HG03196 (cell line): ENCODE results near the gene USP40.

Experiments
- ATAC-seq: cut with Tn5 transposase; IDR thresholded peaks from one replicate; pipeline ENCODE4 v1.9.1; 2021; ENCODE audit not compliant: unreplicated experiment

USP40 gene

DNA sequence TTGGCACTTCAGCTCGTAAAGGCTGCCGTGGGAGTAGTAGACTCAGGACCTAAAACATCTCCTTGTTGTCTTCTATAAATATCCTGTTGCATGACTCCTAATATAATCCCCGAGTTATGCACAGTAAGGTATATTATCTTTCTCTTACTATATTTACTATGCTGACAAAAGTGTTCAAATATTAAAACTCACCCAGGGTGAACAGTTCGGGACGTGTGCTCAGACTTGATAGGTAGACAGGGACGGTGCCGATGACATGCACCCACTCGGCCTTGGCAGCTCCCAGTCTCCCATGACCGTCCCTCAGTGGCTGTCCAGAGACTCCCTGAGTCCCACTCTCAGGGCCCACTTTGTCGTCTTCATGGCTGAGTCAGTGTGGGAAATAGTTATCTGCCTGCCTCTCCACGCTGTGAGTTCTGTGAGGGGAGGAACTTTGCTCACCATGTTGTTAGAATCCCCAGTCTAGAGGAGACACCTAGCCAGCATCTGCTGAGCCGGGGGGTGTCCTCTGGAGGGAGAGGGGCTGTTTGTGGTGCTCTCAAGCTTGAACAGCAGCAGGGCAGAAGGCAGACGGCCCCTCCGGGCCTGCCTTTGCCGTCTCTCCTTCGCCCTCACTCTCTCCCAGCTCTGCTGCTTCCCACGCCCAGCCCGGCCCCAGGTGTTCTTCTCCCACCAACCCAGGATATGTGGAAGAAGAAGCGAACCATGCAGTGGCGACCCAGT lies 137.2 kb downstream of the USP40 start:
- no peak for ATAC-seq

GRCh38 chr2:233428438-233428837 lies 138.1 kb downstream of the USP40 start:
- no peak for ATAC-seq

- no peak for ATAC-seq
Measured at GRCh38 chr2:233428008-233428407, 138.6 kb downstream of the USP40 start.

DNA sequence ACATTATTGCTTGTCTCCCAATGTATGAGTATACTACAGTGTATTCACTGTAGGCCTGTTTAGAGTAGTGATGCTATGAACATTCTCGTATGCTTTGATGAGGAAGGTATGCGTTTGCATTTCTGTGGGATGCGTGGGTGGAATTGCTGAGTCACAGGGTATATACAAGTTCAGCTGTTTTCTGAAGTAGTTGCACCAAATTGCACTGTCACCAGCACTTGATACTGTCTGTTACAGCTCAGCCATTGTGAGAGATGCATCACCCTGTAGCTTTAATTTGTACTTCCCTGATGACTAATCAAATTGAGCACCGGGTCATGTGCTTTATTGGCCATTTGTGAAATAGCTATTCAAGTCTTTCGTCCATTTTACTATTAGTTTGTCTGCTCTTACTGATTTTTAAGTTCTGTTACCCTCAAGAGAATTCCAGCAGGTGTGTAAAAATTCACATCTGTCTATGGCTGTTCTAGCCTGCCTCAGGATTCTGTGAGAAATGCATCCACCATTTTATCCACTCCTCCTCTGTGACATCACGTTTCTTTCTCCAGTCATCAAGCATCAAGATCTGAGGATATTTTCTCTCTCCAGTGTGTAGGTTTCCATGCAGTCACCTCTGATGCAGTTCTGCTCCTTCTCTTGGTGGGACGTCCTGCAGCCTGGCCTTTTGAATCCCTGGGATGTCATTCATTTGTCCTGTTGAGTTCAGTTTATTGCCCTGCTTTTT lies 139.8 kb downstream of the USP40 start:
- ATAC-seq, result no peak
